Activated CD4-positive, CD25-positive, alpha-beta regulatory T cell (primary cell): ENCODE data around the gene RHOXF2.

ENCODE experiments used
- DNase-seq, 4 experiments: peaks; one replicate each; lab custom pipeline; 2025; lab: John Stamatoyannopoulos, UW

The RHOXF2 gene

GRCh38 chrX:120200851-120201250 is 42.4 kb downstream of the RHOXF2 start:
- DNase-seq, result no peak

GRCh38 chrX:120205816-120206753 is 47.7 kb downstream of the RHOXF2 start:
- no peak for DNase-seq

- no peak for DNase-seq
These were observed 48.7 kb downstream of the RHOXF2 start for GRCh38 chrX:120207009-120207605.

GRCh38 chrX:120213438-120214265 is 55.2 kb downstream of the RHOXF2 start:
- DNase-seq, result peak in 3 of 4 experiments; percentile 7 to 9 (median 8)
